IPS-20b (cell line): Measurements from ENCODE around the gene NFIA.

ENCODE experiments used
- H3K27ac ChIP-seq: one replicate; pipeline ENCODE4 v1.5.1; 2013; ENCODE audit warnings: low read length
- H3K27me3 ChIP-seq: 2 replicates; pipeline ENCODE4 v1.6.1; 2013; ENCODE audit warnings: mild to moderate bottlenecking, low read length, inconsistent platforms; ENCODE audit not compliant: insufficient read depth
- H3K36me3 ChIP-seq: 2 replicates; pipeline ENCODE4 v1.6.1; 2013; ENCODE audit warnings: low read depth, mild to moderate bottlenecking, inconsistent platforms, low read length, moderate library complexity; ENCODE audit not compliant: insufficient read depth
- H3K4me1 ChIP-seq: 2 replicates; pipeline ENCODE4 v1.6.1; 2013; ENCODE audit warnings: mild to moderate bottlenecking, control low read depth, inconsistent platforms, low read length, moderate library complexity; ENCODE audit not compliant: insufficient read depth
- H3K4me3 ChIP-seq: 2 replicates; pipeline ENCODE4 v1.5.1; 2013; ENCODE audit warnings: mild to moderate bottlenecking, low read length, inconsistent platforms
- H3K9ac ChIP-seq: 2 replicates; pipeline ENCODE4 v1.6.1; 2013; ENCODE audit warnings: low read depth, mild to moderate bottlenecking, inconsistent platforms, low read length, moderate library complexity
- H3K9me3 ChIP-seq: 2 replicates; pipeline ENCODE4 v1.6.1; 2013; ENCODE audit warnings: mild to moderate bottlenecking, low read depth, low read length, inconsistent platforms; ENCODE audit not compliant: insufficient read depth

Gene NFIA

GRCh38 chr1:61170328-61171238 is 88.2 kb downstream of the NFIA start:
- Histone ChIP-seq H3K27me3 (no peaks in the 10 kb centered on the region), H3K4me1 (peaks cover 9% of the 10 kb centered on the region; the same call in 1 of the 2 replicates), H3K27ac (no peak overlapping the region)

GRCh38 chr1:61171346-61171745 is 89.0 kb downstream of the NFIA start:
- no peak overlapping the region for H3K9ac ChIP-seq
- H3K27ac ChIP-seq = no peak overlapping the region
- no peak overlapping the region for H3K4me3 ChIP-seq
- no peaks in the 10 kb centered on the region for H3K9me3 ChIP-seq
- H3K36me3 ChIP-seq = no peaks in the 10 kb centered on the region
- H3K4me1 ChIP-seq = peaks cover 9% of the 10 kb centered on the region; the same call in 1 of the 2 replicates
- no peaks in the 10 kb centered on the region for H3K27me3 ChIP-seq

More at GRCh38 chr1:61170328-61171238, 88.2 kb downstream of the NFIA start:
- Histone ChIP-seq H3K9ac (no peak overlapping the region), H3K36me3 (no peaks in the 10 kb centered on the region), H3K9me3 (no peaks in the 10 kb centered on the region), H3K4me3 (no peak overlapping the region)

- no peaks in the 10 kb centered on the region for H3K27me3 ChIP-seq
- H3K9ac ChIP-seq = no peak overlapping the region
- H3K27ac ChIP-seq = no peak overlapping the region
- H3K9me3 ChIP-seq = no peaks in the 10 kb centered on the region
- H3K4me3 ChIP-seq = no peak overlapping the region
- H3K4me1 ChIP-seq = peaks cover 9% of the 10 kb centered on the region; the same call in 1 of the 2 replicates
- H3K36me3 ChIP-seq = no peaks in the 10 kb centered on the region
Measured at GRCh38 chr1:61171974-61172373, 89.6 kb downstream of the NFIA start.

GRCh38 chr1:61173118-61173517 is 90.8 kb downstream of the NFIA start:
- Histone ChIP-seq H3K9me3 (no peaks in the 10 kb centered on the region), H3K9ac (no peak overlapping the region), H3K36me3 (no peaks in the 10 kb centered on the region), H3K27me3 (no peaks in the 10 kb centered on the region), H3K27ac (no peak overlapping the region), H3K4me3 (no peak overlapping the region), H3K4me1 (peaks cover 9% of the 10 kb centered on the region; the same call in 1 of the 2 replicates)

- Histone ChIP-seq H3K4me1 (peaks cover 9% of the 10 kb centered on the region; the same call in 1 of the 2 replicates), H3K27me3 (no peaks in the 10 kb centered on the region), H3K36me3 (no peaks in the 10 kb centered on the region), H3K9me3 (no peaks in the 10 kb centered on the region), H3K9ac (peak overlapping the region; percentile 23; the same call in 1 of the 2 replicates), H3K27ac (no peak overlapping the region), H3K4me3 (no peak overlapping the region)
Measured at GRCh38 chr1:61174060-61174795, 91.9 kb downstream of the NFIA start.

- no peaks in the 10 kb centered on the region for H3K36me3 ChIP-seq
Measured at GRCh38 chr1:61175976-61176375, 93.6 kb downstream of the NFIA start.

GRCh38 chr1:61181067-61182038 is 99.0 kb downstream of the NFIA start:
- no peaks in the 10 kb centered on the region for H3K27me3 ChIP-seq
- no peak overlapping the region for H3K27ac ChIP-seq
- no peaks in the 10 kb centered on the region for H3K9me3 ChIP-seq
- H3K36me3 ChIP-seq = no peaks in the 10 kb centered on the region
- H3K4me1 ChIP-seq = peaks cover 5% of the 10 kb centered on the region; the same call in 1 of the 2 replicates
- H3K9ac ChIP-seq = no peak overlapping the region
- no peak overlapping the region for H3K4me3 ChIP-seq

More at GRCh38 chr1:61175976-61176375, 93.6 kb downstream of the NFIA start:
- Histone ChIP-seq H3K4me1 (peaks cover 9% of the 10 kb centered on the region; the same call in 1 of the 2 replicates), H3K9ac (no peak overlapping the region), H3K27ac (no peak overlapping the region), H3K4me3 (no peak overlapping the region), H3K9me3 (no peaks in the 10 kb centered on the region), H3K27me3 (no peaks in the 10 kb centered on the region)

- Histone ChIP-seq H3K27me3 (no peaks in the 10 kb centered on the region), H3K4me3 (no peak overlapping the region), H3K27ac (no peak overlapping the region), H3K9ac (no peak overlapping the region), H3K36me3 (no peaks in the 10 kb centered on the region), H3K9me3 (no peaks in the 10 kb centered on the region), H3K4me1 (peaks cover 5% of the 10 kb centered on the region; the same call in 1 of the 2 replicates)
Measured at GRCh38 chr1:61182049-61182448, 99.7 kb downstream of the NFIA start.

- Histone ChIP-seq H3K36me3 (no peaks in the 10 kb centered on the region), H3K27ac (no peak overlapping the region), H3K9ac (no peak overlapping the region), H3K27me3 (no peaks in the 10 kb centered on the region), H3K4me1 (peaks cover 5% of the 10 kb centered on the region; the same call in 1 of the 2 replicates), H3K9me3 (no peaks in the 10 kb centered on the region), H3K4me3 (no peak overlapping the region)
Measured at GRCh38 chr1:61182480-61182879, 100.1 kb downstream of the NFIA start.

- H3K9ac ChIP-seq = no peak overlapping the region
- no peaks in the 10 kb centered on the region for H3K27me3 ChIP-seq
- no peaks in the 10 kb centered on the region for H3K36me3 ChIP-seq
- peaks cover 5% of the 10 kb centered on the region; the same call in 1 of the 2 replicates for H3K4me1 ChIP-seq
- no peaks in the 10 kb centered on the region for H3K9me3 ChIP-seq
- no peak overlapping the region for H3K4me3 ChIP-seq
- H3K27ac ChIP-seq = no peak overlapping the region
Measured at GRCh38 chr1:61183471-61184039, 101.2 kb downstream of the NFIA start.
